Naive thymus-derived CD4-positive, alpha-beta T cell (primary cell): ENCODE results near the gene AREL1. TPM values are rescaled to one million over a fixed set of nuclear protein-coding genes. Genes with fewer than 3 reads are reported as not detected.
A peak's percentile ranks its signal among the peaks of the same experiment; 100 is the strongest.

Source experiments
- ATAC-seq: fragments of 150-1000 bp; cut with Tn5 transposase; 2 replicates; pipeline ENCODE4 v1.10.0; 2021; ENCODE audit warnings: mild to moderate bottlenecking, moderate library complexity
- CTCF ChIA-PET: fragments of 350-600 bp; sonication (Branson Sonifier 250); formaldehyde crosslinking; loops from one replicate; lab custom pipeline; 2021; ENCODE audit warnings: antibody characterized with exemption; lab: Charles Lee
- POLR2A ChIA-PET: fragments of 350-600 bp; sonication (Branson Sonifier 250); formaldehyde crosslinking; loops from one replicate; lab custom pipeline; 2021; ENCODE audit warnings: antibody characterized with exemption, inconsistent platforms; lab: Charles Lee
- DNase-seq, 9 donors: peaks; one replicate each; pipeline versions ENCODE4 v3.0.0 to v3.0.0-alpha.2; 2020 to 2022; ENCODE audit warnings: mixed read lengths in 1 of 9
- H3K27ac ChIP-seq: one replicate; pipeline ENCODE4 v1.7.0; 2013; ENCODE audit warnings: mild to moderate bottlenecking, low read depth, low read length, moderate library complexity
- H3K27me3 ChIP-seq, 2 donors: one replicate each; pipeline ENCODE4 v1.7.0; 2013; ENCODE audit warnings: low read length in 2 of 2, mild to moderate bottlenecking in 2 of 2, moderate library complexity in 2 of 2; ENCODE audit not compliant: control insufficient read depth in 2 of 2, insufficient read depth in 2 of 2
- H3K36me3 ChIP-seq, 3 experiments: 1 replicate in 2 of 3; 2 replicates in 1 of 3; pipeline ENCODE4 v1.7.0; 2013; ENCODE audit warnings: low read length in 3 of 3, mild to moderate bottlenecking in 3 of 3, moderate library complexity in 1 of 3; ENCODE audit not compliant: insufficient read depth in 3 of 3, control insufficient read depth in 2 of 3
- H3K4me1 ChIP-seq, 2 donors: one replicate each; pipeline ENCODE4 v1.7.0; 2013; ENCODE audit warnings: low read length in 2 of 2, mild to moderate bottlenecking in 2 of 2, moderate library complexity in 1 of 2; ENCODE audit not compliant: control insufficient read depth in 2 of 2, insufficient read depth in 2 of 2
- H3K4me3 ChIP-seq: 2 replicates; pipeline ENCODE4 v1.7.0; 2013; ENCODE audit warnings: mild to moderate bottlenecking, low read length
- H3K9me3 ChIP-seq, 3 experiments: 1 replicate in 2 of 3; 2 replicates in 1 of 3; pipeline ENCODE4 v1.7.0; 2013; ENCODE audit warnings: low read length in 3 of 3; ENCODE audit not compliant: control insufficient read depth in 2 of 3
- H3K27ac Mint-ChIP-seq, 9 donors: one replicate each; pipeline ENCODE4 v1.8.0; 2020 to 2022; ENCODE audit warnings: mixed read lengths in 9 of 9, mild to moderate bottlenecking in 8 of 9, moderate library complexity in 5 of 9, inconsistent platforms in 2 of 9
- H3K27me3 Mint-ChIP-seq, 5 donors: one replicate each; pipeline ENCODE4 v1.8.0; 2021 to 2022; ENCODE audit warnings: mixed read lengths in 5 of 5, mild to moderate bottlenecking in 1 of 5
- H3K36me3 Mint-ChIP-seq, 5 donors: one replicate each; pipeline ENCODE4 v1.8.0; 2020 to 2022; ENCODE audit warnings: mixed read lengths in 5 of 5, mild to moderate bottlenecking in 3 of 5, inconsistent platforms in 1 of 5
- H3K4me1 Mint-ChIP-seq, 7 donors: one replicate each; pipeline ENCODE4 v1.8.0; 2020 to 2022; ENCODE audit warnings: mixed read lengths in 7 of 7, mild to moderate bottlenecking in 3 of 7, inconsistent platforms in 1 of 7
- H3K4me3 Mint-ChIP-seq, 10 donors: one replicate each; pipeline ENCODE4 v1.8.0; 2020 to 2022; ENCODE audit warnings: mild to moderate bottlenecking in 10 of 10, mixed read lengths in 10 of 10, moderate library complexity in 6 of 10, inconsistent platforms in 2 of 10
- H3K9me3 Mint-ChIP-seq, 11 donors: one replicate each; pipeline ENCODE4 v1.8.0; 2020 to 2022; ENCODE audit warnings: mixed read lengths in 11 of 11, mild to moderate bottlenecking in 4 of 11, inconsistent platforms in 1 of 11, moderate library complexity in 1 of 11
- intact Hi-C, 2 donors: fragments of 100-400 bp; cut with micrococcal nuclease; formaldehyde crosslinking; loops; one replicate each; pipeline ENCODE4 v1.15.1; 2023
- polyA plus RNA-seq, 2 donors: library from polyadenylated mRNA; unstranded; fragments of 300-500 nt; fragmentation: Illumina TruSeq; gene quantifications; one replicate each; pipeline ENCODE4 v1.2.3, GENCODE V29; 2021
- total RNA-seq, 6 experiments: library from RNA in 5 of 6; stranded (reverse) in 5 of 6; gene quantifications; 1 replicate in 5 of 6; 2 replicates in 1 of 6; pipeline ENCODE4 v1.2.3 and lab custom pipeline; 2021 to 2026

Gene AREL1
- total and polyA plus RNA-seq, 7 experiments from 2014 or later, result 16.1 to 52.0 (median 42.7) TPM

DNA sequence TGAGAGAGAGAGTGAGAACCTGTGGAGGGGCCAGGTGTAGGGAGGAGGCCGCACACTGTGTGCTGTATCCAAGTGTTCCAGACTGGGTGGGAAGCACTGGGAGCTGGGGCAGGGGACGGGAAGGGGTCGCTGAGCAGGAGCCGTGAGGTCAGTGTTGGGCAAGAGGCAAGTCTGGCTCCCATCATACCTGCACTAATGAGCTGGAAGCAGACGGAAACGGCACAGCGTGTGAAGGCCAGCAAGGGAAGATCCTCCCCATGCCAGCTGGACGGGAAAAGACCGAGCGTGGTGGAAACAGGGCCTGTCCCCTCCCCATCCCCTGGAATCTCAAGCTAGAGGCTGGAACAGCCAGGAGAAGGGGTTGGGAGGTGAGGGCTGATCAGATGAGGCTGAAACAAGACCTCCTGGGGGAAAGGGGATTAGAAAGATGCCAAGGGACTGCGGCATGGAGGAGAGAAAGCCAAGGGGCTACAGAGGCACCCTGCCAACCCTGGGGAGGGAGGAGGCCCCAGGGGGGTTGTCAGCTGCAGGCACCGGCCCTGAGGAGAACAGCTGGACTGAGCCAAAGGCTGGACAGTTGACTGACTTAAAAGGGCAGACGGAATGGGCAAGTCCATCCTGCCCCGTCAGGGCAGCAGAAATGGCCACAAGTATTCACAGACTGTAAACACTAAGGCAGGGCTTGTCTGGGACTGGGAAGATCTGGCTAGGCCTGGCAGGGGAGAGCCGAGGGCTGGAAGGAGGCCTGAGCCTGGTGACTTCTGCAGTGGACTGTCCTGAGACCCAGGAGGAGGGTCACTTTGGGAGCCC is 81.8 kb downstream of the AREL1 start:
- Mint-ChIP-seq H3K27ac (no peak overlapping the region), H3K4me3 (no peak overlapping the region), H3K36me3 (no peaks in the 10 kb centered on the region), H3K9me3 (no peaks in the 10 kb centered on the region), H3K4me1 (peaks cover 0 to 3% (median 0%) of the 10 kb centered on the region in 7 donors), H3K27me3 (peaks cover 0 to 11% (median 0%) of the 10 kb centered on the region in 5 donors)
- POLR2A ChIA-PET, result no interaction called here
- Histone ChIP-seq H3K27me3 (no peaks in the 10 kb centered on the region), H3K9me3 (no peaks in the 10 kb centered on the region), H3K4me1 (no peaks in the 10 kb centered on the region), H3K27ac (no peak overlapping the region), H3K36me3 (no peaks in the 10 kb centered on the region), H3K4me3 (no peak overlapping the region)
- intact Hi-C loops, result no loop called here
- CTCF ChIA-PET, result interaction anchor here (1.0 kb wide), 1 partner anchor 22 kb away, joined by 4 read pairs; no protein-coding TSS in a partner anchor
- ATAC-seq (no peak), DNase-seq (no peak)

- no peaks in the 10 kb centered on the region for H3K4me1 ChIP-seq
- H3K4me3 ChIP-seq, result no peak overlapping the region
- no peak for ATAC-seq
- ChIA-PET CTCF (no interaction called here), POLR2A (interaction anchor here (1.3 kb wide), 1 partner anchor 10 kb away, joined by 6 read pairs; no protein-coding TSS in a partner anchor)
- peaks cover 0 to 3% (median 0%) of the 10 kb centered on the region in 7 donors for H3K4me1 Mint-ChIP-seq
- intact Hi-C loops, result no loop called here
- H3K36me3 ChIP-seq, result no peaks in the 10 kb centered on the region
- DNase-seq, result no peak
- H3K27ac Mint-ChIP-seq, result no peak overlapping the region
- H3K27me3 Mint-ChIP-seq, result peaks cover 0 to 15% (median 0%) of the 10 kb centered on the region in 5 donors
- no peaks in the 10 kb centered on the region for H3K9me3 Mint-ChIP-seq
- H3K4me3 Mint-ChIP-seq, result no peak overlapping the region
- H3K27ac ChIP-seq, result no peak overlapping the region
- H3K9me3 ChIP-seq, result no peaks in the 10 kb centered on the region
- no peaks in the 10 kb centered on the region for H3K27me3 ChIP-seq
- H3K36me3 Mint-ChIP-seq, result no peaks in the 10 kb centered on the region
These were observed 84.5 kb downstream of the AREL1 start for GRCh38 chr14:74628418-74628817.

DNA sequence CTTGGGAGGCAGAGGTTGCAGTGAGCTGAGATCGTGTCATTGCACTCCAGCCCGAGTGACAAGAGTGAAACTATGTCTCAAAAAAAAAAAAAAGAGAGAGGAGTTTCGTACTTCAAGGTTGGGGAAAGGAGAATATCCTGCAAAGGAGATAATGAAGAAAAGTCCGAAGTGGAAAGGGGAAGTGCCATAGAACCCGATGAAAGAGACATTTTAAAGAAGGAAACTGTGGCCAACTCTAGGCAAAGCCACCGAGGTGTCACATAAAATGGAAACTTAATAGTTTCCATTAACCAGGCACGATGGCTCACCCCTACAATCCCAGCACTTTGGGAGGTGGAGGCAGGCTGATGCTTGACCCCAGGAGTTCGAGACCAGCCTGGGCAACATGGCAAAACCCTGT is 85.8 kb downstream of the AREL1 start:
- no peak overlapping the region for H3K27ac ChIP-seq
- no peaks in the 10 kb centered on the region for H3K36me3 ChIP-seq
- DNase-seq (no peak), ATAC-seq (peak; percentile 41)
- Mint-ChIP-seq H3K27me3 (peaks cover 0 to 15% (median 0%) of the 10 kb centered on the region in 5 donors), H3K36me3 (no peaks in the 10 kb centered on the region), H3K4me3 (peak overlapping the region in 1 of 10 donors; percentile 32), H3K4me1 (peaks cover 0 to 3% (median 0%) of the 10 kb centered on the region in 7 donors), H3K27ac (peak overlapping the region in 2 of 9 donors; percentile 40 to 55), H3K9me3 (no peaks in the 10 kb centered on the region)
- intact Hi-C loops, result no loop called here
- no peaks in the 10 kb centered on the region for H3K9me3 ChIP-seq
- no peaks in the 10 kb centered on the region for H3K27me3 ChIP-seq
- ChIA-PET POLR2A (interaction anchor here (0.6 to 0.7 kb wide), 3 partner anchors 8 to 13 kb away, joined by 3 to 5 read pairs (median 3); no protein-coding TSS in a partner anchor), CTCF (interaction anchor here (0.8 kb wide), 1 partner anchor 18 kb away, joined by 5 read pairs; no protein-coding TSS in a partner anchor)
- H3K4me1 ChIP-seq, result no peaks in the 10 kb centered on the region
- H3K4me3 ChIP-seq, result no peak overlapping the region

GRCh38 chr14:74622257-74622656 is 90.6 kb downstream of the AREL1 start:
- no peak overlapping the region for H3K4me3 ChIP-seq
- peak overlapping the region in 1 of 9 donors; percentile 41 for H3K27ac Mint-ChIP-seq
- no peaks in the 10 kb centered on the region for H3K9me3 Mint-ChIP-seq
- intact Hi-C loops, result no loop called here
- CTCF ChIA-PET, result no interaction called here
- no peaks in the 10 kb centered on the region for H3K36me3 ChIP-seq
- POLR2A ChIA-PET, result no interaction called here
- peaks cover 0 to 2% (median 0%) of the 10 kb centered on the region in 5 donors for H3K36me3 Mint-ChIP-seq
- peaks cover 25 to 45% (median 29%) of the 10 kb centered on the region in 7 donors for H3K4me1 Mint-ChIP-seq
- H3K9me3 ChIP-seq, result no peaks in the 10 kb centered on the region
- H3K27me3 Mint-ChIP-seq, result peaks cover 0 to 11% (median 0%) of the 10 kb centered on the region in 5 donors
- H3K27me3 ChIP-seq, result no peaks in the 10 kb centered on the region
- DNase-seq (no peak), ATAC-seq (no peak)
- no peak overlapping the region for H3K27ac ChIP-seq
- peaks cover 20 to 40% of the 10 kb centered on the region in 2 donors for H3K4me1 ChIP-seq
- H3K4me3 Mint-ChIP-seq, result no peak overlapping the region

- Histone ChIP-seq H3K4me3 (no peak overlapping the region), H3K9me3 (no peaks in the 10 kb centered on the region), H3K27ac (no peak overlapping the region), H3K4me1 (peaks cover 20 to 45% of the 10 kb centered on the region in 2 donors), H3K27me3 (no peaks in the 10 kb centered on the region), H3K36me3 (no peaks in the 10 kb centered on the region)
- H3K4me3 Mint-ChIP-seq, result no peak overlapping the region
- ChIA-PET POLR2A (interaction anchor here (0.6 kb wide), 1 partner anchor 14 kb away, joined by 4 read pairs; no protein-coding TSS in a partner anchor), CTCF (interaction anchor here (0.5 to 1.3 kb wide), 2 partner anchors 9 to 21 kb away, joined by 3 to 5 read pairs; no protein-coding TSS in a partner anchor)
- DNase-seq, result no peak
- H3K36me3 Mint-ChIP-seq, result peaks cover 0 to 2% (median 0%) of the 10 kb centered on the region in 5 donors
- H3K9me3 Mint-ChIP-seq, result no peaks in the 10 kb centered on the region
- intact Hi-C loops, result no loop called here
- peaks cover 0 to 7% (median 0%) of the 10 kb centered on the region in 5 donors for H3K27me3 Mint-ChIP-seq
- peak overlapping the region in 1 of 9 donors; percentile 95 for H3K27ac Mint-ChIP-seq
- ATAC-seq, result no peak
- H3K4me1 Mint-ChIP-seq, result peaks cover 25 to 47% (median 29%) of the 10 kb centered on the region in 7 donors
These were observed 91.3 kb downstream of the AREL1 start for GRCh38 chr14:74621556-74621955.

DNA sequence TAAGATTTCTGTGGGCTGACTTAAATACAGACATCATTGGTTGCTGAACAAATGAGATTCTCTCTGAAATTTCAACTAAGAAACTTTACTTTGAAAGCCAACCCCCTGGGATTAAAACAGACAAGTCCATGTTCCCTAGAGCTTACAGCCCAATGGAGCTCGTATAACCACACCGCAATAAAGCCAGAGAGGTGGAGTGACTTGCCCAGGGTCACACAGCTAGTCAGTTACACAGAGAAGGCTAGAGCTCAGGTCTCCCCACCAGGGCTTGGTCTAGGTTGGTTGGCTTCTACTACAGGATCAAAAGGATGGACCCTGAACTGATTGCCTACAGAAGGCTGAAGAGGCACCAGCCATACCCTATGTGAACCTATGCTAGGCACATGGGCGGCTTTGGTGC is 92.0 kb downstream of the AREL1 start:
- H3K4me3 ChIP-seq, result no peak overlapping the region
- peak overlapping the region in 2 of 9 donors; percentile 89 to 95 for H3K27ac Mint-ChIP-seq
- no peaks in the 10 kb centered on the region for H3K27me3 ChIP-seq
- H3K4me1 Mint-ChIP-seq, result peaks cover 28 to 54% (median 32%) of the 10 kb centered on the region in 7 donors
- ChIA-PET POLR2A (interaction anchor here (1.1 kb wide), 1 partner anchor 9 kb away, joined by 3 read pairs; the partner anchor contains the start of gene LTBP2), CTCF (interaction anchor here (0.6 to 1.3 kb wide), 2 partner anchors 8 to 218 kb away, joined by 3 to 5 read pairs; no protein-coding TSS in a partner anchor)
- H3K4me3 Mint-ChIP-seq, result no peak overlapping the region
- no peaks in the 10 kb centered on the region for H3K9me3 Mint-ChIP-seq
- H3K36me3 Mint-ChIP-seq, result peaks cover 0 to 2% (median 0%) of the 10 kb centered on the region in 5 donors
- no peak for DNase-seq
- H3K9me3 ChIP-seq, result no peaks in the 10 kb centered on the region
- H3K27me3 Mint-ChIP-seq, result peaks cover 0 to 12% (median 0%) of the 10 kb centered on the region in 5 donors
- peaks cover 20 to 45% of the 10 kb centered on the region in 2 donors for H3K4me1 ChIP-seq
- intact Hi-C loops, result no loop called here
- ATAC-seq, result no peak
- H3K27ac ChIP-seq, result no peak overlapping the region
- H3K36me3 ChIP-seq, result no peaks in the 10 kb centered on the region
